Measurements from ENCODE around the gene SCN10A.

DNA sequence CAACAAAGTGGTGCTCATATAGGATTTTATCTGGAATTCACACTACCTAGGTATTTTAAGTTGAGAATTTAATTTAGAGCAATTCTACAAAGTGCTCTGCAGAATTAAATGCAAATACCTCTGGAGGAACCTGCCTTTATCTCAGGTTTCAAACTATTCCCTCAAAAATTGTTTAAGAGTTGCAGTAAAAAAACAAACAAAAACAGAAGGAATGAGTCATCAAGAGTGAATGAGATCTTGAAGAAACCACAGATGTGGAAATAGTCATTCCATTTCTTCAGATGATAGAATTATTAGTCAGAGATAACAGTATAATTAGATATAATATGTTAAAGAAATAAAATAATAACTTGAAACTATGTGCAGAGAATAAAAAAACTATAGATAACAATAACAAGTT, 85.7 kb downstream of the SCN10A start:
- TF ChIP-seq POLR2A (IDR thresholded peaks at IDR 0.05) (no peak), POLR2AphosphoS5 (IDR thresholded peaks at IDR 0.05) (no peak)
- TF ChIP-seq, protein P1, sequence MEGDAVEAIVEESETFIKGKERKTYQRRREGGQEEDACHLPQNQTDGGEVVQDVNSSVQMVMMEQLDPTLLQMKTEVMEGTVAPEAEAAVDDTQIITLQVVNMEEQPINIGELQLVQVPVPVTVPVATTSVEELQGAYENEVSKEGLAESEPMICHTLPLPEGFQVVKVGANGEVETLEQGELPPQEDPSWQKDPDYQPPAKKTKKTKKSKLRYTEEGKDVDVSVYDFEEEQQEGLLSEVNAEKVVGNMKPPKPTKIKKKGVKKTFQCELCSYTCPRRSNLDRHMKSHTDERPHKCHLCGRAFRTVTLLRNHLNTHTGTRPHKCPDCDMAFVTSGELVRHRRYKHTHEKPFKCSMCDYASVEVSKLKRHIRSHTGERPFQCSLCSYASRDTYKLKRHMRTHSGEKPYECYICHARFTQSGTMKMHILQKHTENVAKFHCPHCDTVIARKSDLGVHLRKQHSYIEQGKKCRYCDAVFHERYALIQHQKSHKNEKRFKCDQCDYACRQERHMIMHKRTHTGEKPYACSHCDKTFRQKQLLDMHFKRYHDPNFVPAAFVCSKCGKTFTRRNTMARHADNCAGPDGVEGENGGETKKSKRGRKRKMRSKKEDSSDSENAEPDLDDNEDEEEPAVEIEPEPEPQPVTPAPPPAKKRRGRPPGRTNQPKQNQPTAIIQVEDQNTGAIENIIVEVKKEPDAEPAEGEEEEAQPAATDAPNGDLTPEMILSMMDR (IDR thresholded peaks at IDR 0.05): no peak

Measured in gastroesophageal sphincter (tissue), 3 donors.